ENCODE results near the gene TOMM22. TPM values are rescaled to one million over a fixed set of nuclear protein-coding genes. Genes with fewer than 3 reads are reported as not detected.

The TOMM22 gene
- total and polyA plus RNA-seq, 10 donors, result 24.3 to 59.9 (median 42.8) TPM

- no peak overlapping the region for H3K4me3 ChIP-seq
- DNase-seq, result no peak
- 72 to 93% (median 89%) methylated on average over 3 of the region's 3 CpGs for WGBS, 5 donors
- H3K27me3 ChIP-seq (replicated peaks in 1 of 7), result no peaks in the 10 kb centered on the region
- intact Hi-C loops (cut with DNase I; ENCODE audit: low total_unique reads), result no loop called here
- peaks cover 8 to 100% (median 88%) of the 10 kb centered on the region in 6 donors for H3K36me3 ChIP-seq
- TF ChIP-seq POLR2AphosphoS5 (IDR thresholded peaks at IDR 0.05), result no peak
- no peaks in the 10 kb centered on the region for H3K9me3 ChIP-seq
- H3K27ac ChIP-seq, result no peak overlapping the region
- H3K4me1 ChIP-seq, result peaks cover 7 to 39% (median 23%) of the 10 kb centered on the region in 6 donors
These were observed 38.6 kb downstream of the TOMM22 start for GRCh38 chr22:38720350-38720749.

- peaks cover 8 to 100% (median 91%) of the 10 kb centered on the region in 6 donors for H3K36me3 ChIP-seq
- TF ChIP-seq CTCF (IDR thresholded peaks at IDR 0.05 in 8 of 11, conservative IDR thresholded peaks at IDR 0.05 in 3 of 11) (no peak), POLR2AphosphoS5 (IDR thresholded peaks at IDR 0.05) (no peak), POLR2A (IDR thresholded peaks at IDR 0.05) (no peak)
- H3K4me3 ChIP-seq, result no peak overlapping the region
- no peak for DNase-seq
- intact Hi-C loops (cut with DNase I; ENCODE audit: low total_unique reads), result no loop called here
- peaks cover 0 to 27% (median 16%) of the 10 kb centered on the region in 6 donors for H3K4me1 ChIP-seq
- H3K9me3 ChIP-seq, result no peaks in the 10 kb centered on the region
- H3K27ac ChIP-seq, result no peak overlapping the region
- H3K27me3 ChIP-seq (replicated peaks in 1 of 7), result no peaks in the 10 kb centered on the region
- 93 to 95% (median 93%) methylated on average over 7 of the region's 7 CpGs for WGBS, 5 donors
These were observed 39.8 kb downstream of the TOMM22 start for GRCh38 chr22:38721551-38721950.

GRCh38 chr22:38724176-38724575, 42.4 kb downstream of the TOMM22 start:
- no peak overlapping the region for H3K4me3 ChIP-seq
- H3K27ac ChIP-seq, result no peak overlapping the region
- no peak for DNase-seq
- TF ChIP-seq POLR2A (IDR thresholded peaks at IDR 0.05) (no peak), CTCF (IDR thresholded peaks at IDR 0.05 in 8 of 11, conservative IDR thresholded peaks at IDR 0.05 in 3 of 11) (no peak), POLR2AphosphoS5 (IDR thresholded peaks at IDR 0.05) (no peak)
- no peaks in the 10 kb centered on the region for H3K9me3 ChIP-seq
- intact Hi-C loops (cut with DNase I; ENCODE audit: low total_unique reads), result no loop called here
- 93 to 99% (median 97%) methylated on average over 7 of the region's 7 CpGs for WGBS, 5 donors
- peaks cover 0 to 14% (median 3%) of the 10 kb centered on the region in 6 donors for H3K4me1 ChIP-seq
- H3K27me3 ChIP-seq (replicated peaks in 1 of 7), result no peaks in the 10 kb centered on the region
- peaks cover 3 to 100% (median 92%) of the 10 kb centered on the region in 6 donors for H3K36me3 ChIP-seq

GRCh38 chr22:38724926-38725571, 43.3 kb downstream of the TOMM22 start:
- peaks cover 0 to 18% (median 3%) of the 10 kb centered on the region in 6 donors for H3K4me1 ChIP-seq
- H3K27me3 ChIP-seq (replicated peaks in 1 of 7), result no peaks in the 10 kb centered on the region
- peak; percentile 58 for DNase-seq
- intact Hi-C loops (cut with DNase I; ENCODE audit: low total_unique reads), result no loop called here
- peak overlapping the region in 1 of 8 donors; percentile 7 for H3K27ac ChIP-seq
- TF ChIP-seq POLR2A (IDR thresholded peaks at IDR 0.05) (no peak), CTCF (IDR thresholded peaks at IDR 0.05 in 8 of 11, conservative IDR thresholded peaks at IDR 0.05 in 3 of 11) (peak in 7 of 11 experiments; percentile 24 to 65 (median 42))
- 73 to 94% (median 80%) methylated on average over 3 of the region's 3 CpGs for WGBS, 5 donors
- H3K4me3 ChIP-seq, result no peak overlapping the region
- peaks cover 3 to 100% (median 94%) of the 10 kb centered on the region in 6 donors for H3K36me3 ChIP-seq
- no peaks in the 10 kb centered on the region for H3K9me3 ChIP-seq
